A673 (cell line): ENCODE results near the gene STKLD1. TPM values are rescaled to one million over a fixed set of nuclear protein-coding genes. Genes with fewer than 3 reads are reported as not detected.

Experiments
- BruUV-seq: library from RNA; stranded (reverse); fragments of 400-500 nt; replicated peaks from 2 replicates; lab custom pipeline; 2021; lab: Mats Ljungman, UMichigan
- CTCF ChIA-PET: fragments of 300-600 bp; sonication (Branson Sonifier 250); formaldehyde crosslinking; loops from one replicate; lab custom pipeline; 2022; ENCODE audit warnings: antibody characterized with exemption; lab: Charles Lee
- POLR2A ChIA-PET: fragments of 300-600 bp; sonication (Branson Sonifier 250); formaldehyde crosslinking; loops from one replicate; lab custom pipeline; 2022; ENCODE audit warnings: antibody characterized with exemption; ENCODE audit not compliant: low non-redundant PET; lab: Charles Lee
- DNase-seq: peaks from one replicate; pipeline ENCODE4 v3.0.0-alpha.2; 2015; ENCODE audit warnings: low spot score
- H3K27ac ChIP-seq: fragments of 200-600 bp; sonication (generic); 2 replicates; pipeline ENCODE4 v1.5.1; 2016; ENCODE audit warnings: mixed run types, low read depth, mild to moderate bottlenecking, mixed read lengths, antibody characterized with exemption, low read length; ENCODE audit not compliant: poor library complexity, severe bottlenecking
- H3K27me3 ChIP-seq: fragments of 200-600 bp; sonication (generic); replicated peaks from 2 replicates; pipeline ENCODE4 v1.6.1; 2017; ENCODE audit warnings: mixed run types, low read depth, mild to moderate bottlenecking, mixed read lengths, antibody characterized with exemption, low read length; ENCODE audit not compliant: insufficient read depth, poor library complexity
- H3K36me3 ChIP-seq: fragments of 200-600 bp; sonication (generic); 2 replicates; pipeline ENCODE4 v1.6.1; 2016; ENCODE audit warnings: mixed run types, mild to moderate bottlenecking, mixed read lengths, antibody characterized with exemption, low read length; ENCODE audit not compliant: insufficient read depth, poor library complexity, severe bottlenecking
- H3K4me1 ChIP-seq: fragments of 200-600 bp; sonication (generic); 2 replicates; pipeline ENCODE4 v1.6.1; 2017; ENCODE audit warnings: mixed run types, mild to moderate bottlenecking, mixed read lengths, antibody characterized with exemption, low read length; ENCODE audit not compliant: insufficient read depth, poor library complexity, severe bottlenecking
- H3K4me3 ChIP-seq: fragments of 200-600 bp; sonication (generic); 2 replicates; pipeline ENCODE4 v1.5.1; 2016; ENCODE audit warnings: low read depth, mixed run types, mild to moderate bottlenecking, mixed read lengths, low read length; ENCODE audit not compliant: poor library complexity, severe bottlenecking
- H3K9me3 ChIP-seq: fragments of 200-600 bp; sonication (generic); 2 replicates; pipeline ENCODE4 v1.6.1; 2016; ENCODE audit warnings: mixed run types, low read depth, mild to moderate bottlenecking, mixed read lengths, antibody characterized with exemption, low read length; ENCODE audit not compliant: poor library complexity, severe bottlenecking
- EZH2 ChIP-seq: fragments of 200-600 bp; sonication (generic); IDR thresholded peaks from 2 replicates; pipeline ENCODE4 v1.6.1; 2017; ENCODE audit warnings: borderline replicate concordance, low read depth, mild to moderate bottlenecking, mixed read lengths, antibody characterized with exemption, low read length; ENCODE audit not compliant: poor library complexity, severe bottlenecking
- intact Hi-C: fragments of 100-400 bp; cut with micrococcal nuclease; formaldehyde crosslinking; loops from one replicate; pipeline ENCODE4 v1.10.0; 2022; ENCODE audit not compliant: unreplicated experiment
- total RNA-seq: library from RNA; stranded (reverse); gene quantifications from 2 replicates; pipeline ENCODE4 v1.2.3, GENCODE V29; 2021
- TF ChIP-seq, protein P1 (sequence below): fragments of 300-800, 200-600 bp; sonication (generic); conservative IDR thresholded peaks from 2 replicates; pipeline ENCODE4 v1.5.1; 2017; ENCODE audit warnings: low read depth, mild to moderate bottlenecking, antibody characterized with exemption, low read length, moderate library complexity, mixed read lengths

Gene STKLD1
- total RNA-seq, 1 experiment from 2014 or later, result 0.52 TPM

DNA sequence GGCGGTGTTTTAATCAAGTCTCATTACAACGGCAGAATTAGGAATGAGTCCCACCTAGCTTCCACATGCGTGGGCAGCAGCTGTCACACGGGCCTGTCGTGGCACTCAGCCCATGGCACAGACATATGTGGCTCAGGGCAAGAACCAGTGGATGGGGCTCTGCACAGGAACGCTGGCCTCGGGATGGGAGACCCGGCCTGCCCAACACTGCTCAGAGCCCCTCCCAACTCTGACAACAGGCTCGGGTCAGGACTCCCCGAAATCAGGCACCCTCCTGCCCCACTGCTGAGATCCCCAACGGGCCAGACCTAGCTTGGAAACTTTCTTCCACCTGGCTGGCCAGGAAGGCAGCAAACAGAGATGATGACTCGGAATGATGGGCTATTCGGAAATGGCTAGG lies 35.2 kb upstream of the STKLD1 start:
- CTCF ChIA-PET, result no interaction called here
- Histone ChIP-seq H3K4me3 (no peak overlapping the region), H3K9me3 (no peaks in the 10 kb centered on the region), H3K27me3 (no peaks in the 10 kb centered on the region), H3K4me1 (peaks cover 3% of the 10 kb centered on the region), H3K36me3 (peaks cover 63% of the 10 kb centered on the region), H3K27ac (no peak overlapping the region)
- intact Hi-C loops, result no loop called here
- BruUV-seq, result no TSS peak
- DNase-seq, result no peak
- no peak for TF ChIP-seq EZH2
- TF ChIP-seq, protein P1, sequence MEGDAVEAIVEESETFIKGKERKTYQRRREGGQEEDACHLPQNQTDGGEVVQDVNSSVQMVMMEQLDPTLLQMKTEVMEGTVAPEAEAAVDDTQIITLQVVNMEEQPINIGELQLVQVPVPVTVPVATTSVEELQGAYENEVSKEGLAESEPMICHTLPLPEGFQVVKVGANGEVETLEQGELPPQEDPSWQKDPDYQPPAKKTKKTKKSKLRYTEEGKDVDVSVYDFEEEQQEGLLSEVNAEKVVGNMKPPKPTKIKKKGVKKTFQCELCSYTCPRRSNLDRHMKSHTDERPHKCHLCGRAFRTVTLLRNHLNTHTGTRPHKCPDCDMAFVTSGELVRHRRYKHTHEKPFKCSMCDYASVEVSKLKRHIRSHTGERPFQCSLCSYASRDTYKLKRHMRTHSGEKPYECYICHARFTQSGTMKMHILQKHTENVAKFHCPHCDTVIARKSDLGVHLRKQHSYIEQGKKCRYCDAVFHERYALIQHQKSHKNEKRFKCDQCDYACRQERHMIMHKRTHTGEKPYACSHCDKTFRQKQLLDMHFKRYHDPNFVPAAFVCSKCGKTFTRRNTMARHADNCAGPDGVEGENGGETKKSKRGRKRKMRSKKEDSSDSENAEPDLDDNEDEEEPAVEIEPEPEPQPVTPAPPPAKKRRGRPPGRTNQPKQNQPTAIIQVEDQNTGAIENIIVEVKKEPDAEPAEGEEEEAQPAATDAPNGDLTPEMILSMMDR, result no peak
- POLR2A ChIA-PET, result no interaction called here

DNA sequence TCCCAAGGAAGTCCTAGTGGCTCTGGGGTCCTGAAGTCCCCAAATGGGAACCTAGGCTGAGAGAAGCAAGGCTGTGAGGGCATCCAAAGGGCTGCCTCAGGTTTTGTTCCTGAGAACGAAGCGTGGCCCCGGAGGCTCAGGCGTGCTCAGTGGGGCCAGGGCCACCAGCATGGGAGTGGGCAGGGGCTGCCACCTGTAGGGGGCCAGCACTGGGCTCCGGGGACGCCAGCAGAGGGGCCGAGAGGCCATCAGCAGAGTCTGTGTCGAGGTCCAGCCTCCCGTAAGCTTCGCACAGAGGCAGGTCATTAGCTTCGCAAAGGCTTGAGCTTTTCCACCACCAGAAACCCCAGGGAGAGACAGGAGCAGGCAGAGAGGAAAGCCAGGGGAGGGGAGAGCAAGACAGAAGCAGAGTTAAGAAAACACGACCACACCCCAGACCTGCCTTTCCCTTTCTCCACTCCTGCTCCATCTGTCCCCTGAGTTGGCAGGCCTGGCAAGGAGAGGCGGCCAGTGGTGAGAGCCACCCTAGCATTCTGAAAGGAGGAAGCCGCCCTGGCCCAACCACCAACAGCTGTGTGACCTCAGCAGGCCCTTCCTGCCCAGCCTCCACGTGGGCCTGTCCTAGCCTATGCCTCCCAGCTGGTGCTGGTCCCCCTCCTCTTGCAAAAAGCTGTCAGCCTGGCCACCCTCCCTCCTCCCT lies 34.6 kb upstream of the STKLD1 start:
- no peak for DNase-seq
- TF ChIP-seq, protein P1, result no peak
- no peak for TF ChIP-seq EZH2
- BruUV-seq, result no TSS peak
- Histone ChIP-seq H3K36me3 (peaks cover 66% of the 10 kb centered on the region), H3K27ac (no peak overlapping the region), H3K9me3 (no peaks in the 10 kb centered on the region), H3K27me3 (no peaks in the 10 kb centered on the region), H3K4me3 (no peak overlapping the region), H3K4me1 (peaks cover 8% of the 10 kb centered on the region)
- ChIA-PET CTCF (interaction anchor here (0.5 kb wide), 1 partner anchor 23 kb away, joined by 7 read pairs; no protein-coding TSS in a partner anchor), POLR2A (no interaction called here)
- intact Hi-C loops, result no loop called here

DNA sequence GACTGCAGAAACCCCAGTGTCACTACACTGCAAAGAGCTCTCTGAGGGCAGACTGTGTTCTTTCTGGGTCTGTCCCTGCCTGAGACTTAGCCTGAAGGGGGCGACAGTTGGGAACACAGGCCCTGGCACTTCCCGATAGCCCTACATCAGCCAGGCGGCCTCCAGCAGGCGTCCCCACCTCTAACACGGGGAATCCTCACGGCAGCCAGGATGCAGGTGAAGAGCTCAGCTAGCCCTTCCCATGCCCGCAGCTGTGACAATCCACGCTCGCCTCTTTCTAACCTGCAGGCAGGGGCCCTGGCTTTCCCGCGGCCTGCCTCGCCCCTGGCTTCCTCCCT lies 34.1 kb upstream of the STKLD1 start:
- Histone ChIP-seq H3K9me3 (no peaks in the 10 kb centered on the region), H3K27ac (no peak overlapping the region), H3K27me3 (no peaks in the 10 kb centered on the region), H3K4me3 (no peak overlapping the region), H3K4me1 (peaks cover 8% of the 10 kb centered on the region), H3K36me3 (peaks cover 66% of the 10 kb centered on the region)
- POLR2A ChIA-PET, result no interaction called here
- CTCF ChIA-PET, result interaction anchor here (0.5 kb wide), 1 partner anchor 22 kb away, joined by 7 read pairs; no protein-coding TSS in a partner anchor
- BruUV-seq, result no TSS peak
- intact Hi-C loops, result no loop called here
- peak; percentile 23 for DNase-seq
- TF ChIP-seq, protein P1, result peak; percentile 40
- no peak for TF ChIP-seq EZH2
